HG02884 (cell line): ENCODE measurements around the gene KCNQ1OT1.

Experiments
- ATAC-seq: cut with Tn5 transposase; IDR thresholded peaks from one replicate; pipeline ENCODE4 v1.9.1; 2021; ENCODE audit warnings: mild to moderate bottlenecking, moderate library complexity; ENCODE audit not compliant: unreplicated experiment

KCNQ1OT1 gene

GRCh38 chr11:2574043-2574552, 125.7 kb downstream of the KCNQ1OT1 start:
- no peak for ATAC-seq

DNA sequence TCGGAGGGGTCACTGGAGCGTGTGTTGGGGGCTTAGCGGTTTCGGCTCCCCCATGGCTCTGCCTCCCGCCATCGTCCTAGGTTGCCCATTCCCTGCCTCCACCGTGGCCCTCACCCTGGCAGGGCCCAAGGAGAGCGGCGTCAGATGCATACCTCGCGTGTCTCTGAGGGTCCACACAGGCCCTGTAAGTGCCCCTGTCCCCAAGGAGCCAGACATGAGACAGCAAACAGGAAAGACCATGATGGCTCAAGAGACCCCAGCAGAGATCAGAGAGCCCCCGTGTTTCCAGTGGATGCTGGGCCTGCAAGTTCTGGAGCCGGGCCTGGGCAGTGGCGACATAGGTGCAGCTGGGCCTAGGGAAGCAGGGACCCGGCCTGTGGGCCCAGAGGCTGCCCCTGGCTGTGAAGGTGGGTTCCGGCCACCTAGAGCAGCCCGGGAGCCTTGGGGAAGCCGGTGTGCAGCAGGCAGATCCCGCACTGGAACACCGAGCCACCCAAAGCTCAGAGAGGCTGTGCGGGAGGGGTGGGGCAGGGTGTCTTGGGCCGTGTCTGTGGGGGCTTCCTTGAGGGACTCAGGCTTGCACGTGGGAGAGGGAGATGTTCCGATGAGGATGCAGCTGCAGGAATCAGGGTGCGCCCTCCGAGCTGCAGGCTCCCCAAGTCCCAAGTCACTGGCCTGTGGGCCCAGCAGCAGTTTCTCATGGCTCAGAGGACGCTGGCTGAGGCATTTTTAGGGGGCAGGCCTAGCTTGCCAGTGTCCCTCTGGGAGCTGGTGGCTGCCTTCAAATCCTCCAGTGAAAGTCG, 126.4 kb downstream of the KCNQ1OT1 start:
- no peak for ATAC-seq

DNA sequence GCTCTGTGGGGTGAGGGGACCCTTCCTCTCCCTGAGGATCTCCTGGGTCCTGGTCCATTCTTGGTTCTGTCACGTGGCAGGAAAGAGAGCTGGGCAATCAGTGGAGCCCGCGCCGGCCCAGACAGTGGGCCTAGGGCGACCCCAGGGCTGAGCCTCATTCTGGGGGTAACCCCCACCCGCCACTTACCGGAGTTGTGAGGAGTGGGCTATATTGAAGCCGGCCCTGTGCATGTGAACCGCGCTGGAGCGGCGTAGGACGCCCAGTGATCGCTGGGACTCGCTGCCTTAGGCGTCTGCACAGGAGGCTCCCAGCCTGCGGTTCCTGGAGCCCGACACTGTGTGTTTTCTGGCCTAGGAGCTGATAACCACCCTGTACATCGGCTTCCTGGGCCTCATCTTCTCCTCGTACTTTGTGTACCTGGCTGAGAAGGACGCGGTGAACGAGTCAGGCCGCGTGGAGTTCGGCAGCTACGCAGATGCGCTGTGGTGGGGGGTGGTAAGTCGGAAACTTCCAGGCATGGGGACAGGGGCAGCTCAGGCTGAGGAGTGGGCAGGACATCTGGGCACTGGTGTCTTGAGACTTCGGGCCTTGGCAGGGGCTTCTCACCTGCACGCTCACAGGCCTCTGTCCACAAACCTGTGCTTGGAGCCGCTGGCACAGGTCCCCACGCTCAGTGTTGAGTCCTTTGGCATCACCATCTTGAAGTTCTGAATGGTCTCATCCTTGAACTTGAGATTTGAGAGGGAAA, 127.1 kb downstream of the KCNQ1OT1 start:
- ATAC-seq, result no peak

GRCh38 chr11:2571598-2572281, 128.1 kb downstream of the KCNQ1OT1 start:
- no peak for ATAC-seq

DNA sequence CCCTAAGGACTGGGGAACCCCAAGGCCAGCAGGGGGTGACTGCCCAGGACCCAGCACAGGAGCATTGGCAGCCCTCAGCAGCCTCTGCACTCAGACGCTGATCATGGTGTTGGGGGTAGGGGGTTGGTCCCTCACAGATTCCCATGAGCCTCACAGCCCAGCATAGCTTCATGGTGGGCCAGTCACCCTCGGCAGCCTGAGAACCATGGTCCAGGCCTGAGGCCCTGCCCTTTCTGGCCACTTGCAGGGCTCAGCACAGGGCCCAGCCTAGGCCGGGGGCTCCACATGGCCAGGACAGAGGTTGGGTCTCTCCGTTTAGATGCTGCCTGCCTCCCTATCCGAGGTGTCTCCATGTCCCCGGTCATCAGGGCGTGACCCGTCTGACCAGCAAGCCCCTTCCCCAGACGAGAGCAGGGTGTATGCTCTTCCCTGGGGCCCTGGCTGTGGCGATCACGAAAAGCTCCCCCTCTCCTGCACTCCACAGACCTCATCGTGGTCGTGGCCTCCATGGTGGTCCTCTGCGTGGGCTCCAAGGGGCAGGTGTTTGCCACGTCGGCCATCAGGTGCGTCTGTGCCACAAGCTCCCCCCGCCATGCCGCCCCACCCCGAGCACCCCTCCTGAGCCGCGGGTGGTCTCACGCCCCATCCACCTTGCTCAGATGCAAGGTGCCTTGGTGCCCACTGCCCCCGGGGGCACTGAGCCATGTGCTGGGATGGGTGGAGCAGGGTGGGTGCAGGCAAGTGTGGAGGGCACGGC, 128.8 kb downstream of the KCNQ1OT1 start:
- ATAC-seq, result no peak

GRCh38 chr11:2570211-2570811, 129.5 kb downstream of the KCNQ1OT1 start:
- no peak for ATAC-seq

DNA sequence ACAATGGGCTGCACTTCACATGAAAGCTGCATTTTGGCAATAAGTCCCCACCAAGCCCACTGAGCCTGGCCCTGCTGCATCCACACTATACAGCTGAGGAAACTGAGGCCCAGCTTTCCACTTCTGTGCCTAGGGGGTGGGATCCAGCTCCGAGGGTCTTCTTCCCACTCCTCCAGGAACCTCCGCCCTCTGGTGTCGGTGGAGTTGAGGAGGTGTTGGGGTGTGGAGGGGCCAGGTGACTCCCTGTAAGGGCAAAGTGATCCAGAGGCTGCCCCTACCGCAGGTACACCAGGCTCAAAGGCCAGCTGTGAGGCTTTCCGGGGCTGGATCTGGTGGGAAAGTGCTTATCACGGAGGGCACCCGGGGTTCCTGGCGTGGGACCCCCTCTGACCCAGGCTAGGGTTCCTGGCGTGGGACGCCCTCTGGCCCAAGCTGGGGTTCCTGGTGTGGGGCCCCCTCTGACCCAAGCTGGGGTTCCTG, 130.0 kb downstream of the KCNQ1OT1 start:
- no peak for ATAC-seq

DNA sequence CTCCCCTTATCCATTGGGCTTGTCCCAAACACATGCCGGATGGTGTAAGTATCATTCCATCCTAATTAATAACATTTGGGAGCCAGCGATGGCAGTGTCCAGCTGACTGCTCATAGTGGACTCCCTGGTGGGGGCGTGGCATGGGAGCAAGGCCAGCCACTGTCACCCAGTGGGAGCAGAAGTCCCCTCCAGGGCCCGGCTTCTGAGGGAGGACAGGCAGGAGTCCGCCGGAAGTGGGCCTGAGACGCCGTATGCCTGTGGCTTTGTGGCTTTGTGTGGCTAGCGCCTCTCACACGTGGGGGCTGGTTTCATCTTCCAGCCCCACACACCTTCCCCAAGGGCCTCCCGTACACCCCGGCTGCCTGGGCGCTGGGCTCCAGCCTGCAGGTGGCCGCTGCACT, 130.5 kb downstream of the KCNQ1OT1 start:
- no peak for ATAC-seq

GRCh38 chr11:2567026-2567671, 132.6 kb downstream of the KCNQ1OT1 start:
- ATAC-seq, result no peak

DNA sequence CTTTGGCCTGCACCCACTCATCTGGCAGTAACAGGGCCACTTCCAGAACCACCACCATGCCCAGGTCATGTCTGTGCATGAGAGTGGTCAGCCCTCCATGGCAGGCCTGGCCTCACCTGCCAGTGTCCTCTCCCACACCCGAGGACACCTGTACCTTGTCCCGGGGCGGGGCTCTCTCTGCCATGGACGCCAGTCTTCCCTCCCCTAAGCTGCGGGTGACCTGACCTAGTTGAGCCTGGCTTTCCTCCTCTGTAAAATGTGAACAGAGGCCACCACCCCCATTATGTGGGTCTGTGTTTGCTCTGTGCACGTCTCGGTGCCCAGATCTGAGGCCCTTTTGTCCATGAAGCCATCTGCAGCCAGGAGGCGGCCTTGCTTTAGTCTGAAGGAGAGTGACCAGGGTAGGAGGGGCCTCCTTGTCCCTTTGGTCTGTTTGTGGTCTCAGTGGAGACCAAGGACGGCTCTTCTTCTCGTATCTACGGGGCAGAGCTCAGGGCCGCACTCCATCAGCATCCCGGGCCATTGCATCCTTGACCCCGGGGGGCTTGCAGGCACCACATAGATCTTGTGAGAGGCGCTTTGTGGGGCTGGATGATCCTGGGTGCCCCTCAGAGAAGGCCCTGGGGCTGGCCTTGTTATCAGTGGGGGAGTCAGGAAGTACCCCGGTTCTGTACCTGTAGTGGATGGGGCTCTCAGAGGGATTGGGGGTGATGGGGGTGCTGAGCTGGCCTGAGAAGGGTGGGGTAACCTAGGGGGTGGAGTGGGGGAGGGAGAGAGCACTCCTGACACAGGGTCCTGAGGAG, 133.4 kb downstream of the KCNQ1OT1 start:
- no peak for ATAC-seq

DNA sequence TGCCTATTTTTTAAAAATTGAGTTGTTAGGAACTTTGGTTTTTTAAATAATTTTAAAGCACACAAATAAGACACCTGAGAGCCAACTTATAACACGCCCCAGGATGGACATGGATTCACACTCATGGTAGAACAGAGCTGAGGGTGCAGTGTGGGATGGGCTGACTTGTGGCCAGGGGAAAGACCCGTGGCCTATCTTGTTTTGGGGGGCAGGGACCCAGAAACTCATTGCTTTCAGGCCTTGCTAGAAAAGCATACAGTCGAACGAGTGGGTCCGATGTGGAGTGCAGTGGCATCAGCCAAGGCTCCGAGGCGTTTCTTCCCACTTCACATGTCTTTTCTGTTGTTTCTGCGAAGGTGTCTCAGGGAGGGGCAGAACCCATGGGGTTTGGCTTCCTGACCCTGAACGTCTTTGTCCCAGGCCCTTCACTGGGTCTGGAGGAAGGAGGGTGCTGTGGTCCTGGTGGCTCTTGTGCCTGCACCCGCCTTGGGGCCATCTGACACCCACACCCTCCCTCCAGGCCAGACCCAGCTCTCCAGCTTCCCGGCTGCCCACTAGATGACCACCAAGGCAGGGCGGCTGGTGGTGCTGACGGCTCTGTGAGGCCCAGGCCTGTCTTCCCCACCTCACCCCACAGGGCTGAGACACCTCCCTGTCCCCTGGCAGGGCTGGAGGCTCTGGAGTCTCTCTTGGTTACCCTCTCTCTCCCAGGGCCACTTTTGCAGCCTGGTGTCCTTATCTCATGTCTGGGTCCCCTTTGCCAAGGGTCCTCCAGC, 134.2 kb downstream of the KCNQ1OT1 start:
- no peak for ATAC-seq

DNA sequence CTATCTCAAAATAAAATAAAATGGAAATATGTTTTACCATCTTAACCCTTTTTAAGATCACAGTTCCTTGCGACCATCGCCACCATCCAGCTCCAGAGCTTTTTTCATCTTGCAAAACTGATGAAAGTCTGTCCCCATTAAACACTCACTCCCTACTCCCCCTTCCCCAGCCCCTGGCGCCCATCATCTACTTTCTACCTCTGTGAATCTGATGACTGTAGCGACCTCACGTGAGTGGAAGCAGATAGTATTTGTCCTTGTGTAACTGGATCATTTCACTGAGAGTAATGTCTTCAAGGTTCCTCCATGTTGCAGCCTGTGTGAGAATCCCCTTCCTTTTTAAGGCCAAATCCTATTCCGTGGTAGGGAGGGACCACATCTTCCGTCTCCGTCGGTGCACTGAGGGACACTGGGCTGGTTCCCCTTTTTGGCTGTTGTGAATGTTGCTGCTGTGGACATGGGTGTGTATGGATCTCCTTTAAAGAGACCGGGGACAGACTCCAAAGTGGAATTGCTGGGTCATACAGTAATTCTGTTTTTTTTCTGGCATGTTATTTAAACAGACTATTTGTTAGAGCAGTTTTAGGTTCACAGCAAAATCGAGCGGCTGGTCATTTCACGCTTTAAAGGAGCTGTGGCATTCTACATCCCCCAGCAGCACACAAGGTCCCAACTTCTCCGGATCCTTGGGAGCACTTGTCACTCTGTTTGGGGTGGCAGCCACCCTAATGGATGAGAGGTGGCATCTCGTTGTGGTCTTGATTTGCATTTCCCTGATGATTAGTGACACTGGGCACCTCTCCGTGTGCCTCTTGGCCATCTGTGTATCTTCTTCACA, 135.0 kb downstream of the KCNQ1OT1 start:
- ATAC-seq, result no peak

DNA sequence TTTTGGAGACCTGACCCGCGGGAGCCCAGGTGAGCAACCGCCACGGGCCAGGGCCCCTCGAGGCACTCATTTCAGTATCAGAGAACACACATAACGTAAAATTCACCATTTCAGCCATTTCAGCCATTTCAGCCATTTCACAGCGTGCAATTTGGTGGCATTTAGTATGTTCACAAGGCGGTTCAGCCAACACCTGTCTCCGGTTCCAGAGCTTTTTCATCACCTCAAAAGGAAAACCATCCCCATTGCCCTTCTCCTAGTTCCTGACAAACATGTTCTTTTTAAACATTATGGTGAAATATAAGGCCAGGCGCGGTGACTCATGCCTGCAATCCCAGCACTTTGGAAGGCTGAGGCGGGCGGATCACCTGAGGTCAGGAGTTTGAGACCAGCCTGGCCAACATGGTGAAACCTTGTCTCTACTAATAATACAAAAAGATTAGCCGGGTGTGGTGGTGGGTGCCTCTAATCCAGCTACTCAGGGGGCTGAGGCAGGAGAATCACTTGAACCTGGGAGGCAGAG, 135.7 kb downstream of the KCNQ1OT1 start:
- ATAC-seq, result no peak

DNA sequence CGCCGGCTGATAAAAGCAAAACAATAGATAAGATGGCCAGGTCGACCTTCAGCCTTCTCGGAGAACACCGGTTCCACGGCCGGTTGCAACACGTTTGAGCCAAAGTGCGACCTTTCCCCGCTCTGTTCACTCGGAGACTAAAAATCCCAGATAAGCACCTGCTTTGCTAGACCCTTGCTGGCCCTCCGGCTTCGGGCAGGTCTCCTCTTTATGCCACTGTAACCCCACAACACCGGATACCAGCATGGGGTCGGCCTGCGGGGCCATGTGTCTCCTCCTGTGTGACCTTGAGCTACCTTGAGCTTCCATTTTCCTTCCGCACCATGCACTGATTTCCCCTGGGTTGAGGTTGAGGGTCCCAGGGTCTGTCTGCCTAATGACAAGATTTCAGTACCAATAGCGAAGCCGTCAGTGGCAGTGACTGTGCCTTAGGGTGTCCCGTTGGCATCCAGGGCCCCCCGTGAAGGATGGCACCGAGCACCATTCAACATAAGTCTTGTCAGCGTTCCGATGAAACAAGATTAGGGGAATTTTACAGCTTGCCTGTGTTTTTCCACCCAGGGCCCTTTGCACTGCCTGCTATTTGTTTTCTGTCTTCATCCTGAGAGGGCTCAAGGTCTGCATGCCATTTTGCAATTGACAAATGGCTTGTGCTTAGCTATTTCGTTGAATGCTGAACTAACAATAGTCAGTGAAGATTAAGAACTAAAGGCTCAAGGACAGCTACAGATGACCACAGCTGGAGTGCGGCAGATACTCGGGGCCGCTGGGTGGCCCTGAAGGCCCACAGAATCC, 136.4 kb downstream of the KCNQ1OT1 start:
- ATAC-seq, result no peak

DNA sequence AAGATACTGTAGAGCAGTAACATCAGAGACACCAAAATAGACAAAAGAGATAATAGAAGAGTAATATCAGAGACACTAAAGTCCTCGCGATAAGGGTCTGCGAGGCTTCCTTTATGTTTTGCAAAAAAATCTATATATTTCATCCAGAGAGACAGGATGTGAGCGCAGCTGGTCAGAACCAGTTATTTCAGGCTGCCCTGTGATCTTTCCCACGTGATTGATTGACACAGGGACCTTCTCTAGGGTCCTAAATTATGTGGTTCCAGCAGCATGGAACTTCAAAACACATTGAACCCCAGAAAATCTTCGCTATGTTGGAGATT, 136.9 kb downstream of the KCNQ1OT1 start:
- no peak for ATAC-seq
